Measurements from ENCODE around the gene UNC13B.

- TF ChIP-seq, protein P1, sequence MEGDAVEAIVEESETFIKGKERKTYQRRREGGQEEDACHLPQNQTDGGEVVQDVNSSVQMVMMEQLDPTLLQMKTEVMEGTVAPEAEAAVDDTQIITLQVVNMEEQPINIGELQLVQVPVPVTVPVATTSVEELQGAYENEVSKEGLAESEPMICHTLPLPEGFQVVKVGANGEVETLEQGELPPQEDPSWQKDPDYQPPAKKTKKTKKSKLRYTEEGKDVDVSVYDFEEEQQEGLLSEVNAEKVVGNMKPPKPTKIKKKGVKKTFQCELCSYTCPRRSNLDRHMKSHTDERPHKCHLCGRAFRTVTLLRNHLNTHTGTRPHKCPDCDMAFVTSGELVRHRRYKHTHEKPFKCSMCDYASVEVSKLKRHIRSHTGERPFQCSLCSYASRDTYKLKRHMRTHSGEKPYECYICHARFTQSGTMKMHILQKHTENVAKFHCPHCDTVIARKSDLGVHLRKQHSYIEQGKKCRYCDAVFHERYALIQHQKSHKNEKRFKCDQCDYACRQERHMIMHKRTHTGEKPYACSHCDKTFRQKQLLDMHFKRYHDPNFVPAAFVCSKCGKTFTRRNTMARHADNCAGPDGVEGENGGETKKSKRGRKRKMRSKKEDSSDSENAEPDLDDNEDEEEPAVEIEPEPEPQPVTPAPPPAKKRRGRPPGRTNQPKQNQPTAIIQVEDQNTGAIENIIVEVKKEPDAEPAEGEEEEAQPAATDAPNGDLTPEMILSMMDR (IDR thresholded peaks at IDR 0.05), result no peak
- no peak for TF ChIP-seq POLR2A (IDR thresholded peaks at IDR 0.05)
Observed at GRCh38 chr9:35279946-35280345, 118.1 kb downstream of the UNC13B start.

Data from body of pancreas (tissue), 4 donors.